Spleen (tissue), 11 donors: Measurements from ENCODE around the gene ABTB2. TPM values are rescaled to one million over a fixed set of nuclear protein-coding genes. Genes with fewer than 3 reads are reported as not detected.
A peak's percentile ranks its signal among the peaks of the same experiment; 100 is the strongest.

Source experiments
- DNase-seq: peaks from one replicate; pipeline ENCODE4 v3.0.0-alpha.2; 2020
- H3K27ac ChIP-seq, 8 donors: fragments of 200-600 bp; sonication (generic) in 7 of 8; 1 replicate in 4 of 8; 2 replicates in 4 of 8; pipeline versions ENCODE4 v1.5.0 to v1.8.0; 2016 to 2021; ENCODE audit warnings: inconsistent platforms in 4 of 8, mild to moderate bottlenecking in 4 of 8, moderate library complexity in 1 of 8
- H3K27me3 ChIP-seq, 7 donors: fragments of 200-600 bp; sonication (generic) in 6 of 7; replicated peaks in 1 of 7; 1 replicate in 4 of 7; 2 replicates in 3 of 7; pipeline versions ENCODE4 v1.5.0 to v1.8.0; 2016 to 2021; ENCODE audit warnings: inconsistent platforms in 3 of 7, mild to moderate bottlenecking in 1 of 7
- H3K36me3 ChIP-seq, 6 donors: fragments of 200-600 bp; sonication (generic) in 5 of 6; 1 replicate in 4 of 6; 2 replicates in 2 of 6; pipeline versions ENCODE4 v1.5.0 to v1.8.0; 2016 to 2021; ENCODE audit warnings: inconsistent platforms in 2 of 6
- H3K4me1 ChIP-seq, 6 donors: fragments of 200-600 bp; sonication (generic) in 5 of 6; 1 replicate in 3 of 6; 2 replicates in 3 of 6; pipeline versions ENCODE4 v1.5.0 to v1.8.0; 2016 to 2021; ENCODE audit warnings: inconsistent platforms in 3 of 6
- H3K4me3 ChIP-seq, 8 donors: fragments of 200-600 bp; sonication (generic) in 7 of 8; 1 replicate in 4 of 8; 2 replicates in 4 of 8; pipeline versions ENCODE4 v1.5.0 to v1.8.0; 2016 to 2021; ENCODE audit warnings: inconsistent platforms in 4 of 8, mild to moderate bottlenecking in 4 of 8, moderate library complexity in 2 of 8
- H3K9me3 ChIP-seq, 8 donors: fragments of 200-600 bp; sonication (generic) in 7 of 8; 1 replicate in 4 of 8; 2 replicates in 4 of 8; pipeline versions ENCODE4 v1.5.0 to v1.8.0; 2016 to 2021; ENCODE audit warnings: inconsistent platforms in 4 of 8
- POLR2A ChIP-seq, 3 donors: fragments of 450-650 bp; IDR thresholded peaks; one replicate each; pipeline ENCODE4 v1.5.1; 2017; ENCODE audit warnings: antibody characterized with exemption in 3 of 3, mild to moderate bottlenecking in 1 of 3
- POLR2AphosphoS5 ChIP-seq, 3 donors: sonication (generic); formaldehyde crosslinking; IDR thresholded peaks; one replicate each; pipeline ENCODE4 v1.5.1; 2017; ENCODE audit warnings: antibody characterized with exemption in 3 of 3
- WGBS, 5 donors: extraction: QIAGEN DNeasy Blood & Tissue Kit in 3 of 5; methylation state at CpG; one replicate each; pipeline versions ENCODE4 v1.1.5 to v1.1.7; 2013 to 2018; 5-methylcytosine and 5-hydroxymethylcytosine counted together
- intact Hi-C: fragments of 100-400 bp; cut with DNase I; formaldehyde crosslinking; loops from one replicate; pipeline ENCODE4 v1.15.0; 2023; ENCODE audit warnings: low total_unique reads
- polyA plus RNA-seq, 3 donors: library from polyadenylated mRNA; stranded (reverse); fragments of 200-250 nt; gene quantifications; one replicate each; pipeline ENCODE4 v1.2.1, GENCODE V29; 2013
- small RNA-seq, 4 donors: library from RNA; depleted of rRNA; stranded (forward); fragments of <200 nt; gene quantifications; one replicate each; pipeline ENCODE3, GENCODE V24; 2016
- total RNA-seq, 7 donors: library from RNA; depleted of rRNA in 3 of 7; stranded (reverse); fragments of >200 nt in 3 of 7; fragmentation: NEBNext Ultra II Directional in 4 of 7; extraction: Animal tissue kit (Norgen Biotek cat#: 25700) in 4 of 7; gene quantifications; one replicate each; pipeline versions ENCODE4 v1.1.0 to v1.2.1, GENCODE V29; 2016 to 2021
- TF ChIP-seq, protein P1 (sequence below), 11 experiments: fragments of 200-600 bp in 7 of 11; fragments of 450-650 bp in 4 of 11; sonication (generic) in 4 of 11; IDR thresholded peaks in 8 of 11; conservative IDR thresholded peaks in 3 of 11; 1 replicate in 7 of 11; 2 replicates in 4 of 11; pipeline versions ENCODE4 v1.4.0 to v1.8.0; 2016 to 2021; ENCODE audit warnings: antibody characterized with exemption in 11 of 11, inconsistent platforms in 4 of 11, mild to moderate bottlenecking in 1 of 11
- donor health status: healthy with polysubstance abuse.
- donor health status: DM: no; HTN: no; CAD: no; lungs with moderate emphysema.
- donor health status: DM: no; HTN: no; CAD: no.
- donor health status: Bipolar disorder and iron deficiency.
- donor health status: healthy.
- donor health status: DM: no; HTN: no; CAD: no.
- donor health status: DM: yes; HTN: yes; CAD: no.

Gene ABTB2
- total and polyA plus RNA-seq, 10 donors = 0.41 to 2.9 (median 1.7) TPM

DNA sequence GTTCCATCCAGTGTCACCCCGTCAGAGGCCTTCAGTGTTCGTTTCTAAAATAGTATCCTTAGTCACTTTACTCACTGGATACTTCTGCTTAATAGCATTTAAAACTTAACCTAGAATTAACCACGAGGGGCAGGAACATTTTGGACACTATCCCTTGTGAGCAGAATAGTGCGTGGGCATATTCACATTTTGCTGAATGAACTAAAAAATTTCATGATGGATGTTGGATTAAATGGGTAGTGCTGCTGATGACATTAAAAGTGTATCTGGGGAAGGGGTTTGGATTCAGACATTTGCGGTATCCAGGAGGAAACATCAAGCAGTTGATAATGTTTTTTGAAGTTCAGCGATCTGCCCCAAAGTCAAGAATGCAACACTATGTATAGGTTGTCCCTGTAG, 253.1 kb downstream of the ABTB2 start:
- DNase-seq = no peak
- Histone ChIP-seq H3K4me3 (peak overlapping the region; percentile 84 to 98 (median 96)), H3K4me1 (peaks cover 11 to 50% (median 36%) of the 10 kb centered on the region in 6 donors), H3K27ac (peak overlapping the region; percentile 94 to 97 (median 94)), H3K27me3 (no peaks in the 10 kb centered on the region), H3K9me3 (no peaks in the 10 kb centered on the region), H3K36me3 (peaks cover 0 to 57% (median 31%) of the 10 kb centered on the region in 6 donors)
- intact Hi-C loops = no loop called here
- no peak for TF ChIP-seq POLR2A (IDR thresholded peaks at IDR 0.05)
- TF ChIP-seq, protein P1, sequence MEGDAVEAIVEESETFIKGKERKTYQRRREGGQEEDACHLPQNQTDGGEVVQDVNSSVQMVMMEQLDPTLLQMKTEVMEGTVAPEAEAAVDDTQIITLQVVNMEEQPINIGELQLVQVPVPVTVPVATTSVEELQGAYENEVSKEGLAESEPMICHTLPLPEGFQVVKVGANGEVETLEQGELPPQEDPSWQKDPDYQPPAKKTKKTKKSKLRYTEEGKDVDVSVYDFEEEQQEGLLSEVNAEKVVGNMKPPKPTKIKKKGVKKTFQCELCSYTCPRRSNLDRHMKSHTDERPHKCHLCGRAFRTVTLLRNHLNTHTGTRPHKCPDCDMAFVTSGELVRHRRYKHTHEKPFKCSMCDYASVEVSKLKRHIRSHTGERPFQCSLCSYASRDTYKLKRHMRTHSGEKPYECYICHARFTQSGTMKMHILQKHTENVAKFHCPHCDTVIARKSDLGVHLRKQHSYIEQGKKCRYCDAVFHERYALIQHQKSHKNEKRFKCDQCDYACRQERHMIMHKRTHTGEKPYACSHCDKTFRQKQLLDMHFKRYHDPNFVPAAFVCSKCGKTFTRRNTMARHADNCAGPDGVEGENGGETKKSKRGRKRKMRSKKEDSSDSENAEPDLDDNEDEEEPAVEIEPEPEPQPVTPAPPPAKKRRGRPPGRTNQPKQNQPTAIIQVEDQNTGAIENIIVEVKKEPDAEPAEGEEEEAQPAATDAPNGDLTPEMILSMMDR (IDR thresholded peaks at IDR 0.05 in 8 of 11, conservative IDR thresholded peaks at IDR 0.05 in 3 of 11) = no peak
- no peak for TF ChIP-seq POLR2AphosphoS5 (IDR thresholded peaks at IDR 0.05)
- WGBS, 5 donors = 19 to 26% (median 23%) methylated on average over 6 of the region's 6 CpGs

Small RNA genes lying within 50 kb of the gene (small RNA-seq; reads per million reads assigned to genes)
- gene AL035079.1 (0 reads per million in 4 donors), gene RF00019 (0 reads per million in 4 donors)

Other genes starting within 250 kb of the ABTB2 start
- 100 to 1,000 TPM in 5 of 7 donors, 10 to 100 TPM in 2; 93.4 to 149 (median 126) TPM for gene CAT, start 80.9 kb upstream of the ABTB2 start, total RNA-seq
- gene CAT, start 80.9 kb upstream of the ABTB2 start, polyA plus RNA-seq = 10 to 100 TPM; 55.2 to 74.2 (median 64.5) TPM
- 1 to 10 TPM in 5 of 7 donors, under 1 TPM in 2; 0.27 to 8.8 (median 2.1) TPM for gene ELF5, start 155.8 kb upstream of the ABTB2 start, total RNA-seq
- under 1 TPM; 0.08 to 0.45 (median 0.28) TPM for gene ELF5, start 155.8 kb upstream of the ABTB2 start, polyA plus RNA-seq